AG10803 (cell line): Measurements from ENCODE around the gene ENOX2.

Source experiments
- DNase-seq: peaks from one replicate; pipeline ENCODE4 v3.0.0; 2010; ENCODE audit warnings: low read depth
- H3K4me3 ChIP-seq: 2 replicates; pipeline ENCODE4 v1.5.1; 2011; ENCODE audit warnings: mild to moderate bottlenecking, low read length, control low read depth
- TF ChIP-seq, protein P1 (sequence below): conservative IDR thresholded peaks from 2 replicates; pipeline ENCODE4 v1.5.1; 2011; ENCODE audit warnings: mild to moderate bottlenecking, low read length, control low read depth, inconsistent platforms

ENOX2 gene

GRCh38 chrX:130878350-130879341, 24.4 kb downstream of the ENOX2 start:
- no peak overlapping the region for H3K4me3 ChIP-seq
- TF ChIP-seq, protein P1, sequence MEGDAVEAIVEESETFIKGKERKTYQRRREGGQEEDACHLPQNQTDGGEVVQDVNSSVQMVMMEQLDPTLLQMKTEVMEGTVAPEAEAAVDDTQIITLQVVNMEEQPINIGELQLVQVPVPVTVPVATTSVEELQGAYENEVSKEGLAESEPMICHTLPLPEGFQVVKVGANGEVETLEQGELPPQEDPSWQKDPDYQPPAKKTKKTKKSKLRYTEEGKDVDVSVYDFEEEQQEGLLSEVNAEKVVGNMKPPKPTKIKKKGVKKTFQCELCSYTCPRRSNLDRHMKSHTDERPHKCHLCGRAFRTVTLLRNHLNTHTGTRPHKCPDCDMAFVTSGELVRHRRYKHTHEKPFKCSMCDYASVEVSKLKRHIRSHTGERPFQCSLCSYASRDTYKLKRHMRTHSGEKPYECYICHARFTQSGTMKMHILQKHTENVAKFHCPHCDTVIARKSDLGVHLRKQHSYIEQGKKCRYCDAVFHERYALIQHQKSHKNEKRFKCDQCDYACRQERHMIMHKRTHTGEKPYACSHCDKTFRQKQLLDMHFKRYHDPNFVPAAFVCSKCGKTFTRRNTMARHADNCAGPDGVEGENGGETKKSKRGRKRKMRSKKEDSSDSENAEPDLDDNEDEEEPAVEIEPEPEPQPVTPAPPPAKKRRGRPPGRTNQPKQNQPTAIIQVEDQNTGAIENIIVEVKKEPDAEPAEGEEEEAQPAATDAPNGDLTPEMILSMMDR = no peak
- peak; percentile 92 for DNase-seq

DNA sequence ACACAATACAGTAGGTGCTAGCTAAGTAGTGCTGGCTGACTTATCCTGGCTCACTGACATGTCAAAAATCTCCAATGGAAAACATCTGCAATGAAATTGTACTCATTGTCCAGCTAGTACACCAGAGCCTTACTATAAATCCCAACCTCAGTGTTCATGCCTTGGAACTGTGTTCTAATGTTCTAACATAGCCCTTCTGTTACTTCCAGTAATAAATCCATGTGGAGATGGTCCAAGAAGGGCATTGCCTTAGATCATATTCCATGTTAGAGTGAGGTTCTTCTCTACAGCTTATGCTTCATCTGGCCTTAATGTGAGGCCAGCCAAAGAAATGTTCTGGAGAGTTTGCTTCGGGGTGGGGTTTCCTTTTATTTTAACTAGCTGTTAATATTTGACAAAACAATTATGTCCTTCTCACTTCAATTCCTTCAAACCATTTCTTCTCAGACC, 25.1 kb downstream of the ENOX2 start:
- peak; percentile 29 for DNase-seq

DNA sequence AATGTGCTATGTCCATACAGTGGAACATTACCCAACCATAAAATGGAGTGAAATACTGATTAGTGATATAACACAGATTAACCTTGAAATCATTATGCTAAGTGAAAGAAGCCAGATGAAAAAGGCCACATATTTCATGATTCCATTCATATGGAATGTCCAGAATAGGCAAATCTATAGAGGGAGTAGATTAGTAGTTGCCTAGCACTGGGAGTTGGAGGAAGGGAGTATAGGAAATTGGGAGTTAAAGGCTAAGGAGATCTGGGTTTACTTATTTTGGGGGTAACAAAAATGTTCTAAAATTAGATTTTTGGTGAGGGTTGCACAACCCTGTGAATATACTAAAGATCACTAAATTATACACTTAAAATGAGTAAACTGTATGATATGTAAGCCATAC, 26.8 kb downstream of the ENOX2 start:
- TF ChIP-seq, protein P1 = no peak
- DNase-seq = no peak
- no peak overlapping the region for H3K4me3 ChIP-seq

More for the DNA sequence above, 25.1 kb downstream of the ENOX2 start:
- H3K4me3 ChIP-seq = no peak overlapping the region
- TF ChIP-seq, protein P1 = no peak

- DNase-seq = peak; percentile 27
Measured at GRCh38 chrX:130874751-130875150, 28.3 kb downstream of the ENOX2 start.

DNA sequence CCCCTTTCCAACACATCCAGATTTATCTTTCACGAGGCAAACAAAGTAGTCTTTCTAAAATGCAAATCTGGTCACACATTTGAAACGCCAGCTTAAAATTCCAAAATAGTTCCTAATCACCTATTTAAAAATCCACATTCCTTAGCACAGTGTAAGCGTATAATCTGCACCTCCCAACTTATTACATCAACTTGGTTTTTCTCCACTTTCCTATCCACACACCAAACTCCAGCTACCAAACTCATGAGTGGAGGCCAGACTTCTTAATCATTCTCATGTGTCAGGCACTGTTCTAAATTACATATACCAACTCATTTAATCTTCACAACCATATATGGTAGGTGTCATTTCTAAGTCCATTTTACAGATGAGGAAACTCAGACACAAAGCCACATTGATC, 33.8 kb downstream of the ENOX2 start:
- DNase-seq = peak; percentile 64
- TF ChIP-seq, protein P1 = no peak
- no peak overlapping the region for H3K4me3 ChIP-seq

More at GRCh38 chrX:130874751-130875150, 28.3 kb downstream of the ENOX2 start:
- TF ChIP-seq, protein P1 = no peak
- H3K4me3 ChIP-seq = no peak overlapping the region

- DNase-seq = no peak
- H3K4me3 ChIP-seq = no peak overlapping the region
- TF ChIP-seq, protein P1 = no peak
Measured at GRCh38 chrX:130861462-130861861, 41.5 kb downstream of the ENOX2 start.

GRCh38 chrX:130857207-130857606, 45.8 kb downstream of the ENOX2 start:
- DNase-seq = no peak
- TF ChIP-seq, protein P1 = no peak
- H3K4me3 ChIP-seq = no peak overlapping the region
